BJ (cell line): Measurements from ENCODE around the gene PRKCE. TPM values are rescaled to one million over a fixed set of nuclear protein-coding genes. Genes with fewer than 3 reads are reported as not detected.

Experiments
- CTCF ChIA-PET: fragments of 350-600 bp; formaldehyde crosslinking; extraction: SDS; loops from one replicate; lab custom pipeline; 2021; ENCODE audit warnings: antibody characterized with exemption, inconsistent platforms; lab: Yijun Ruan, JAX
- POLR2A ChIA-PET: fragments of 300-600 bp; sonication (Branson Sonifier 250); formaldehyde crosslinking; extraction: SDS; loops from one replicate; lab custom pipeline; 2021; ENCODE audit warnings: antibody characterized with exemption; lab: Charles Lee
- DNase-seq: peaks from one replicate; pipeline ENCODE4 v3.0.0-alpha.2; 2011; ENCODE audit warnings: low read depth
- H3K27me3 ChIP-seq: 2 replicates; pipeline ENCODE4 v1.6.0; 2011; ENCODE audit warnings: low read length; ENCODE audit not compliant: control insufficient read depth, insufficient read depth
- H3K36me3 ChIP-seq: 2 replicates; pipeline ENCODE4 v1.5.1; 2011; ENCODE audit warnings: low read length; ENCODE audit not compliant: control insufficient read depth, insufficient read depth
- H3K4me3 ChIP-seq: 2 replicates; pipeline ENCODE4 v1.5.1; 2011; ENCODE audit warnings: low read depth, mild to moderate bottlenecking, control low read depth, low read length
- polyA plus RNA-seq: library from polyadenylated mRNA; depleted of rRNA; stranded (reverse); fragments of >200 nt; gene quantifications from 2 replicates; pipeline ENCODE4 v1.2.3, GENCODE V29; 2011
- TF ChIP-seq, protein P1 (sequence below): IDR thresholded peaks from 2 replicates; pipeline ENCODE4 v1.5.1; 2011; ENCODE audit warnings: low read depth, mild to moderate bottlenecking, control low read depth, inconsistent platforms, low read length, moderate library complexity; ENCODE audit not compliant: insufficient read depth

Gene PRKCE
- polyA plus RNA-seq, 1 experiment = 19.7 TPM

DNA sequence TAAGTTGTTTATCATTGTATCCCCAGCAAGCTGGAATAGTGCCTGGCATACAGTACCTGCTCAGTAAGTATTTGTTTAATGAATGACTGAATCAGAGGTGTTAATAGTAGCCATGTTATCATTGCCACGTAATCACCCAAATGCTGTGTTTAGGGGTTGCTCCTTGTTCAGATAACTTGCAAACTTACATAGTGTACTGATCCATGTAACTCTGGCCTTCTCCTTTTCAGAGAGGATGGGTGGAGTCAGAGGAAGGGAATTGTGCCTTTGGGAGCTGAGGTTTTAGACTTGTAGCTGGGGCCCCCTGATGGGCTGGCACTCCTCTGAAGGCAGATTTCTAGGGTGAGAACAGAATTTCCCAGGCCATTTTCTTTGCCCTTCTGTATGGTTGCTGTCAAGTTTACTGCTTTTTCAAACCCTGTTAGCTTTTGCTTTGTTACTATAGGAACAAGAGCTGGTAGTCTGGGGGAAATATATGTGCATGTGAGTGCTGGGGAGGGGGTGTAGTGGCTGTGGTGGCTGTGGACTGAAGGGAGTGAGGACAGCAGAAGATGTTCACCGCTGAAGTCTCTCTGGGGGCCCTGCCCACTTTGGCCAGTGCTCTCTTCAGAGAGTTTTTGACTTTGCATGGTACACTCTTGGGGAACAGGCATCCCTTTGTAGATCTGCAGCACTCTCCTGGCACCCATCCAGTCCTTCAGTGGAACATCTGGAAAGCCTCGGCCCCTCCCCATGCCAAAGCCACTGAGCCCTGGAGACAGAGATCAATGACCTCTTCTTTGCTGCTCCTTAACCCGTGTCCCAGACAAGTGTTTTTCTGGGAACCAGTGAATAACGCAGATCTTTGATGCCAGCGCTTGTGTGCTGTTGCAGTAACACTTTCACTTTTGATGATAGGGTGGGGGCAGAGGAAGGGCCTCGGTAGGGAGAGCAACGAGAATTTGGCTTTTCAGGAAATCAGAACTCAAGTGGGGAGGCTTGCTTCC lies 209.0 kb downstream of the PRKCE start:
- ChIA-PET POLR2A (no interaction called here), CTCF (interaction anchor here (1.3 kb wide), 1 partner anchor 217 kb away, joined by 3 read pairs; no protein-coding TSS in a partner anchor)
- no peaks in the 10 kb centered on the region for H3K27me3 ChIP-seq
- peak overlapping the region; percentile 3; the same call in 1 of the 2 replicates for H3K4me3 ChIP-seq
- no peaks in the 10 kb centered on the region for H3K36me3 ChIP-seq
- DNase-seq = no peak
- TF ChIP-seq, protein P1, sequence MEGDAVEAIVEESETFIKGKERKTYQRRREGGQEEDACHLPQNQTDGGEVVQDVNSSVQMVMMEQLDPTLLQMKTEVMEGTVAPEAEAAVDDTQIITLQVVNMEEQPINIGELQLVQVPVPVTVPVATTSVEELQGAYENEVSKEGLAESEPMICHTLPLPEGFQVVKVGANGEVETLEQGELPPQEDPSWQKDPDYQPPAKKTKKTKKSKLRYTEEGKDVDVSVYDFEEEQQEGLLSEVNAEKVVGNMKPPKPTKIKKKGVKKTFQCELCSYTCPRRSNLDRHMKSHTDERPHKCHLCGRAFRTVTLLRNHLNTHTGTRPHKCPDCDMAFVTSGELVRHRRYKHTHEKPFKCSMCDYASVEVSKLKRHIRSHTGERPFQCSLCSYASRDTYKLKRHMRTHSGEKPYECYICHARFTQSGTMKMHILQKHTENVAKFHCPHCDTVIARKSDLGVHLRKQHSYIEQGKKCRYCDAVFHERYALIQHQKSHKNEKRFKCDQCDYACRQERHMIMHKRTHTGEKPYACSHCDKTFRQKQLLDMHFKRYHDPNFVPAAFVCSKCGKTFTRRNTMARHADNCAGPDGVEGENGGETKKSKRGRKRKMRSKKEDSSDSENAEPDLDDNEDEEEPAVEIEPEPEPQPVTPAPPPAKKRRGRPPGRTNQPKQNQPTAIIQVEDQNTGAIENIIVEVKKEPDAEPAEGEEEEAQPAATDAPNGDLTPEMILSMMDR = 0 out of 2 replicates have a peak, but pooled peaks have one; percentile 13

DNA sequence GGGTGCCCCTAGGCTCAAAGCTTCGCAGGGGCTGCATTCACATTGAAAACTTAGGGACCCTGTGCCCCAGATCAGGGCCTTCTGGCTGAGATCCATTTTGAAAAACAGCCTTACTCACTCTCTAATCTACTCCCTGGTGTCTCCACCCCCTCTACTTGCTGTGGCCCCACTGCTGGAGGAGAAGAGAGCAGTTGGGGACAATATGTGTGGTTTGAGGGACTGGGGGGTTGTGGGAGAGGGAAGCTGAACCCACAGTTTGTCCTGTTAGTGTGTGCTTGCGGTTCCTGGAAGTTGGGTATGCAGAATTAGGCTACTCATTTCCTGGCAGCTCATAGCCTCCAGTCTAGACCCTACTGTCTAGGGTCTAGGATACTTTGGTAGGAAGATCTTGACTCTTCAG lies 211.4 kb downstream of the PRKCE start:
- ChIA-PET CTCF (no interaction called here), POLR2A (no interaction called here)
- no peak for DNase-seq
- no peaks in the 10 kb centered on the region for H3K36me3 ChIP-seq
- H3K27me3 ChIP-seq = no peaks in the 10 kb centered on the region; the same call in 1 of the 2 replicates
- TF ChIP-seq, protein P1 = no peak
- no peak overlapping the region for H3K4me3 ChIP-seq

DNA sequence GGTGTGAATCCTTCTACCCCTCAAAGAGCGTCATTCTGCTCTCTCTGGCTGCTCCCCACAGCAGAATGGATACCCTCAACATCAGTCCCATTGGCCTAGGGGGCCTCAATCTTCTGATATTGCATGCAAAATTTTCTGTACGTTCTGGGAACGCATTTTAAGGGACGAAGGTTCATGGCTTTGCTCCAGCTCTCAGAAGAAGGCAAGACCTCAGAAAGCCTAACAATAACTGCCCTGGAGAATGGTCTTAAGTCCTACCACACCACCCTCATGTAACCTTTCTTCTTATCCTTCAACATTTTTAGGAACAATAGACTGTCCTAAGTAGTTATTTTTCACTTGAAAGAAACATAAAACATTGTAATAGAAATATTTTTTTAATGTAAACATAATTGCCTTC lies 212.6 kb downstream of the PRKCE start:
- TF ChIP-seq, protein P1 = no peak
- DNase-seq = no peak
- Histone ChIP-seq H3K4me3 (no peak overlapping the region), H3K27me3 (no peaks in the 10 kb centered on the region; the same call in 1 of the 2 replicates), H3K36me3 (no peaks in the 10 kb centered on the region)
- ChIA-PET POLR2A (no interaction called here), CTCF (no interaction called here)

DNA sequence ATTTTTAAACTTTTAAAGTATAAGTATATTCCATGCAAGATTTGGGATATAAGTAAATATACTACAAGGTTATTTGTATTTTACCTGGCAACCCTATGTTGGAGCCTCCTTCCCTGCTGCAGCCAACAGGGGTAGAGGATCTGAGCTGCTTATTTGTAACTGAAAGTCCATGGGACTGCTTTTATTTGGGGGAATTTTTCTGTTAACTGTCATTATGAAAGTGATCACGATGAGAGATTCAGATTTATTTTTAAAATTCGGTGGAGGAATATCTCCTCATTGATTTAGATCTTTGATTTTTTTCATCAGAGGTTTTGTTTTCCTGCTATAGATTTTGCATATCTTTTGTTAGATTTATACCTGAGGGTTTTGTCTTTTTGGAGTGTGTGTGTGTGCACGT lies 215.9 kb downstream of the PRKCE start:
- Histone ChIP-seq H3K36me3 (no peaks in the 10 kb centered on the region), H3K27me3 (no peaks in the 10 kb centered on the region; the same call in 1 of the 2 replicates), H3K4me3 (no peak overlapping the region)
- no peak for DNase-seq
- POLR2A ChIA-PET = no interaction called here
- TF ChIP-seq, protein P1 = no peak
- CTCF ChIA-PET = interaction anchor here (0.6 to 1.0 kb wide), 2 partner anchors 12 to 97 kb away, joined by 3 read pairs; no protein-coding TSS in a partner anchor

DNA sequence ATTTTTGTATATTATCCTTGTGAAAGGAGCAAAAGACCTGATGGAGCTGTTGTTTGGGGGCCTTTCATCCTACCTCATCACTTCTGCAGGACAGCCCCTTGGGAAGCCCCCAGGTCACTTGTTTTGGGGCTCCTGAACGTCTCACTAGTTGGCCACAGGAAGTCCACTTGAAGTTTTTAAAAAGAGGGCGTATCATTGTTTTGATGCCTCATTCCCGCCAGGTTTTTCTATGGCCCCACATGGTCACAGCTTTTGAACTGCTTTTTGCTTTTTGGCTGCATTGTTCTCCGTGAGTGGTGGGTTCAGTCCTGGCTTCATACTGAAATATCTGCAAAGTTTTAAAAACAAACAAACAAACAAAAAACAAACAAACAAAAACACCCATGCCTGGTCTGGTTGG lies 216.3 kb downstream of the PRKCE start:
- Histone ChIP-seq H3K36me3 (no peaks in the 10 kb centered on the region), H3K27me3 (no peaks in the 10 kb centered on the region; the same call in 1 of the 2 replicates), H3K4me3 (no peak overlapping the region)
- TF ChIP-seq, protein P1 = no peak
- ChIA-PET POLR2A (no interaction called here), CTCF (interaction anchor here (1.0 kb wide), 1 partner anchor 13 kb away, joined by 3 read pairs; no protein-coding TSS in a partner anchor)
- DNase-seq = no peak
